ENCODE measurements around the gene OR1K1.

The OR1K1 gene

GRCh38 chr9:122780026-122780425, 19.9 kb upstream of the OR1K1 start:
- no peak for DNase-seq (ENCODE audit: low read depth)
- H3K4me3 ChIP-seq (ENCODE audit: low read depth, low read length), result no peak overlapping the region
- TF ChIP-seq CTCF (conservative IDR thresholded peaks at IDR 0.05; ENCODE audit: low read depth, low read length), result no peak

GRCh38 chr9:122781671-122782070, 18.3 kb upstream of the OR1K1 start:
- H3K4me3 ChIP-seq (ENCODE audit: low read depth, low read length), result no peak overlapping the region
- no peak for DNase-seq (ENCODE audit: low read depth)
- TF ChIP-seq CTCF (conservative IDR thresholded peaks at IDR 0.05; ENCODE audit: low read depth, low read length), result no peak

- DNase-seq (ENCODE audit: low read depth), result no peak
Observed at GRCh38 chr9:122785269-122785668, 14.7 kb upstream of the OR1K1 start.

GRCh38 chr9:122786338-122786737, 13.6 kb upstream of the OR1K1 start:
- no peak for TF ChIP-seq CTCF (conservative IDR thresholded peaks at IDR 0.05; ENCODE audit: low read depth, low read length)
- no peak overlapping the region for H3K4me3 ChIP-seq (ENCODE audit: low read depth, low read length)
- DNase-seq (ENCODE audit: low read depth), result no peak

More at GRCh38 chr9:122785269-122785668, 14.7 kb upstream of the OR1K1 start:
- no peak overlapping the region for H3K4me3 ChIP-seq (ENCODE audit: low read depth, low read length)
- no peak for TF ChIP-seq CTCF (conservative IDR thresholded peaks at IDR 0.05; ENCODE audit: low read depth, low read length)

- no peak for DNase-seq (ENCODE audit: low read depth)
- H3K4me3 ChIP-seq (ENCODE audit: low read depth, low read length), result no peak within 1 kb of the TSS
- no peak for TF ChIP-seq CTCF (conservative IDR thresholded peaks at IDR 0.05; ENCODE audit: low read depth, low read length)
Observed at GRCh38 chr9:122788831-122789230, 11.1 kb upstream of the OR1K1 start, which contains the start of gene OR5C1. OR5C1 (plus strand) TSS chr9:122788933; CDS start chr9:122788933, 0 bp downstream.

- no peak for DNase-seq (ENCODE audit: low read depth)
- TF ChIP-seq CTCF (conservative IDR thresholded peaks at IDR 0.05; ENCODE audit: low read depth, low read length), result no peak
Observed at GRCh38 chr9:122789256-122790046, 10.5 kb upstream of the OR1K1 start.

More at GRCh38 chr9:122789256-122790046, 10.5 kb upstream of the OR1K1 start:
- no peak overlapping the region for H3K4me3 ChIP-seq (ENCODE audit: low read depth, low read length)

All from choroid plexus epithelial cell (primary cell).